Karpas-422 (cell line): ENCODE data around the gene LIMS3. TPM values are rescaled to one million over a fixed set of nuclear protein-coding genes. Genes with fewer than 3 reads are reported as not detected.
"Not testable (repeated sequence)": the region's sequence is repeated elsewhere in the genome, so short reads cannot be mapped to it uniquely, and the experiment has no call there.

Experiments
- DNase-seq: peaks from one replicate; pipeline ENCODE4 v3.0.0-alpha.2; 2015
- H2AFZ ChIP-seq: fragments of 200-600 bp; sonication (generic); 2 replicates; pipeline ENCODE4 v1.6.1; 2014; ENCODE audit warnings: antibody characterized with exemption, low read length, mixed read lengths
- H3K27ac ChIP-seq: fragments of 200-600 bp; sonication (generic); 2 replicates; pipeline ENCODE4 v1.5.1; 2014; ENCODE audit warnings: mild to moderate bottlenecking, low read length, moderate library complexity
- H3K27me3 ChIP-seq: fragments of 200-600 bp; sonication (generic); 2 replicates; pipeline ENCODE4 v1.6.1; 2014; ENCODE audit warnings: low read length, mixed read lengths
- H3K36me3 ChIP-seq: fragments of 200-600 bp; sonication (generic); 2 replicates; pipeline ENCODE4 v1.6.1; 2014; ENCODE audit warnings: low read length, mixed read lengths; ENCODE audit not compliant: insufficient read depth
- H3K4me1 ChIP-seq: fragments of 200-600 bp; sonication (generic); 2 replicates; pipeline ENCODE4 v1.6.1; 2014; ENCODE audit warnings: mild to moderate bottlenecking, low read length, mixed read lengths
- H3K4me2 ChIP-seq: fragments of 200-600 bp; sonication (generic); 2 replicates; pipeline ENCODE4 v1.6.1; 2014; ENCODE audit warnings: low read length, low read depth, mild to moderate bottlenecking; ENCODE audit not compliant: poor library complexity, severe bottlenecking
- H3K4me3 ChIP-seq: fragments of 200-600 bp; sonication (generic); 2 replicates; pipeline ENCODE4 v1.5.1; 2014; ENCODE audit warnings: mild to moderate bottlenecking, antibody characterized with exemption, low read length, mixed read lengths
- H3K79me2 ChIP-seq: fragments of 200-600 bp; sonication (generic); 2 replicates; pipeline ENCODE4 v1.6.1; 2014; ENCODE audit warnings: mild to moderate bottlenecking, low read length, mixed read lengths
- H3K9ac ChIP-seq: fragments of 200-600 bp; sonication (generic); 2 replicates; pipeline ENCODE4 v1.6.0; 2014; ENCODE audit warnings: low read length
- H3K9me2 ChIP-seq: fragments of 200-600 bp; sonication (generic), shearing (Covaris generic); replicated peaks from 2 replicates; pipeline ENCODE4 v1.6.0; 2014; ENCODE audit warnings: mild to moderate bottlenecking, low read length, moderate library complexity; ENCODE audit not compliant: insufficient read depth
- H3K9me3 ChIP-seq: fragments of 300-700, 200-600 bp; sonication (generic); 2 replicates; pipeline ENCODE4 v1.6.1; 2014; ENCODE audit warnings: low read length, mixed read lengths
- H4K20me1 ChIP-seq: fragments of 200-600 bp; sonication (generic); 2 replicates; pipeline ENCODE4 v1.6.1; 2014; ENCODE audit warnings: mild to moderate bottlenecking, antibody characterized with exemption, low read length, low read depth; ENCODE audit not compliant: insufficient read depth
- total RNA-seq: library from RNA; depleted of rRNA; stranded (reverse); fragments of >200 nt; shearing (Covaris generic); gene quantifications from 2 replicates; pipeline ENCODE4 v1.2.3, GENCODE V29; 2014; ENCODE audit warnings: low replicate concordance; rRNA removed

The LIMS3 gene
- total RNA-seq, 1 experiment from 2014 or later = 0.26 TPM

- H3K4me2 ChIP-seq, H3K9me2 ChIP-seq, H4K20me1 ChIP-seq, H3K4me1 ChIP-seq, H3K27ac ChIP-seq, H3K36me3 ChIP-seq, H3K27me3 ChIP-seq, H3K4me3 ChIP-seq, H3K79me2 ChIP-seq, H2AFZ ChIP-seq, H3K9ac ChIP-seq, DNase-seq, H3K9me3 ChIP-seq: not testable (repeated sequence)
Observed at GRCh38 chr2:109971710-109972109, 73.2 kb downstream of the LIMS3 start.

Other genes starting within 250 kb of the LIMS3 start
- 11.4 and 58.4 TPM in 2 replicates for gene RGPD5, start 104.4 kb upstream of the LIMS3 start, total RNA-seq
- gene MALL, start 217.1 kb downstream of the LIMS3 start, total RNA-seq = not detected in 2 replicates